Esophagus (tissue), 2 donors: ENCODE measurements around the gene IGIP. TPM values are rescaled to one million over a fixed set of nuclear protein-coding genes. Genes with fewer than 3 reads are reported as not detected.
A peak's percentile ranks its signal among the peaks of the same experiment; 100 is the strongest.

ENCODE experiments used
- H3K27ac ChIP-seq, 2 donors: one replicate each; pipeline ENCODE4 v1.5.1; 2013; ENCODE audit warnings: low read depth in 2 of 2, mild to moderate bottlenecking in 2 of 2, inconsistent platforms in 1 of 2, low read length in 1 of 2, moderate library complexity in 1 of 2
- H3K27me3 ChIP-seq, 2 donors: one replicate each; pipeline ENCODE4 v1.6.1; 2013; ENCODE audit warnings: low read length in 2 of 2, control low read depth in 1 of 2, mild to moderate bottlenecking in 1 of 2; ENCODE audit not compliant: insufficient read depth in 2 of 2, control insufficient read depth in 1 of 2
- H3K36me3 ChIP-seq, 2 donors: one replicate each; pipeline ENCODE4 v1.6.1; 2013; ENCODE audit warnings: low read length in 1 of 2; ENCODE audit not compliant: control insufficient read depth in 2 of 2, insufficient read depth in 2 of 2
- H3K4me1 ChIP-seq, 2 donors: one replicate each; pipeline ENCODE4 v1.6.1; 2013; ENCODE audit warnings: low read length in 1 of 2; ENCODE audit not compliant: control insufficient read depth in 2 of 2, insufficient read depth in 2 of 2
- H3K4me3 ChIP-seq, 2 donors: one replicate each; pipeline ENCODE4 v1.5.1; 2013; ENCODE audit warnings: low read length in 2 of 2, mild to moderate bottlenecking in 2 of 2, low read depth in 1 of 2, moderate library complexity in 1 of 2
- H3K9me3 ChIP-seq, 2 donors: one replicate each; pipeline ENCODE4 v1.6.1; 2013; ENCODE audit warnings: mild to moderate bottlenecking in 2 of 2, low read depth in 1 of 2, low read length in 1 of 2, moderate library complexity in 1 of 2; ENCODE audit not compliant: control insufficient read depth in 2 of 2, insufficient read depth in 1 of 2
- whole genome bisulfite sequencing, 2 donors: extraction: QIAGEN DNeasy Blood & Tissue Kit; methylation state at CpG; one replicate each; pipeline ENCODE4 v1.1.7; 2013; 5-methylcytosine and 5-hydroxymethylcytosine counted together
- polyA plus RNA-seq, 2 donors: library from polyadenylated mRNA; stranded (reverse); fragments of 200-250 nt; gene quantifications; one replicate each; pipeline ENCODE4 v1.2.3, GENCODE V29; 2013
- donor health status: healthy with polysubstance abuse.
- donor health status: Bipolar disorder and iron deficiency.

Gene IGIP
- polyA plus RNA-seq, 2 donors: 2.3 to 3.8 TPM

GRCh38 chr5:140169410-140169809, 43.7 kb downstream of the IGIP start:
- Histone ChIP-seq H3K27me3 (no peaks in the 10 kb centered on the region), H3K4me1 (no peaks in the 10 kb centered on the region), H3K9me3 (no peaks in the 10 kb centered on the region), H3K36me3 (no peaks in the 10 kb centered on the region), H3K4me3 (no peak overlapping the region), H3K27ac (no peak overlapping the region)
- 91 to 100% methylated on average over 1 of the region's 1 CpG for WGBS, 2 donors

- 77 to 80% methylated on average over 2 of the region's 2 CpGs for WGBS, 2 donors
- Histone ChIP-seq H3K9me3 (no peaks in the 10 kb centered on the region), H3K4me3 (no peak overlapping the region), H3K36me3 (no peaks in the 10 kb centered on the region), H3K27me3 (no peaks in the 10 kb centered on the region), H3K4me1 (no peaks in the 10 kb centered on the region), H3K27ac (no peak overlapping the region)
Measured at GRCh38 chr5:140172483-140172882, 46.7 kb downstream of the IGIP start.

GRCh38 chr5:140174014-140174413, 48.3 kb downstream of the IGIP start:
- WGBS, 2 donors: 85 to 87% methylated on average over 2 of the region's 2 CpGs
- Histone ChIP-seq H3K36me3 (no peaks in the 10 kb centered on the region), H3K4me3 (no peak overlapping the region), H3K27me3 (no peaks in the 10 kb centered on the region), H3K4me1 (no peaks in the 10 kb centered on the region), H3K27ac (no peak overlapping the region), H3K9me3 (no peaks in the 10 kb centered on the region)

GRCh38 chr5:140174465-140175366, 49.0 kb downstream of the IGIP start, which contains the start of gene CYSTM1:
Gene CYSTM1, plus strand, starts transcription at chr5:140175188. Its CDS starts 19,278 bp downstream, at chr5:140194466.
- Histone ChIP-seq H3K4me3 (peak within 1 kb of the TSS; percentile 55 to 81), H3K4me1 (no peaks in the 10 kb centered on the region), H3K9me3 (no peaks in the 10 kb centered on the region), H3K36me3 (no peaks in the 10 kb centered on the region), H3K27ac (peak within 1 kb of the TSS; percentile 92 to 94), H3K27me3 (no peaks in the 10 kb centered on the region)
- WGBS, 2 donors: 2% methylated on average over 57 to 61 of the region's 61 CpGs

GRCh38 chr5:140175367-140176030, 49.8 kb downstream of the IGIP start:
- 0% methylated on average over 31 to 58 of the region's 58 CpGs for WGBS, 2 donors
- Histone ChIP-seq H3K27ac (peak overlapping the region; percentile 87 to 94), H3K36me3 (no peaks in the 10 kb centered on the region), H3K4me3 (peak overlapping the region; percentile 55 to 81), H3K9me3 (no peaks in the 10 kb centered on the region), H3K27me3 (no peaks in the 10 kb centered on the region), H3K4me1 (no peaks in the 10 kb centered on the region)

- Histone ChIP-seq H3K9me3 (no peaks in the 10 kb centered on the region), H3K4me3 (peak overlapping the region; percentile 55 to 81), H3K36me3 (no peaks in the 10 kb centered on the region), H3K4me1 (no peaks in the 10 kb centered on the region), H3K27me3 (no peaks in the 10 kb centered on the region), H3K27ac (peak overlapping the region; percentile 87 to 94)
- WGBS, 2 donors: 16 to 18% methylated on average over 4 of the region's 4 CpGs
Measured at GRCh38 chr5:140176031-140176387, 50.3 kb downstream of the IGIP start.

- Histone ChIP-seq H3K27me3 (no peaks in the 10 kb centered on the region), H3K9me3 (no peaks in the 10 kb centered on the region), H3K27ac (peak overlapping the region in 1 of 2 donors; percentile 35), H3K4me3 (no peak overlapping the region), H3K36me3 (no peaks in the 10 kb centered on the region), H3K4me1 (no peaks in the 10 kb centered on the region)
- WGBS, 2 donors: 42 to 48% methylated on average over 1 of the region's 1 CpG
Measured at GRCh38 chr5:140178086-140178410, 52.3 kb downstream of the IGIP start.

- H3K4me1 ChIP-seq: peaks cover 0 to 2% of the 10 kb centered on the region in 2 donors
- WGBS, 2 donors: 61 to 77% methylated on average over 6 of the region's 6 CpGs
Measured at GRCh38 chr5:140178482-140179116, 52.9 kb downstream of the IGIP start.

More at GRCh38 chr5:140178482-140179116, 52.9 kb downstream of the IGIP start:
- H3K4me3 ChIP-seq: no peak overlapping the region
- no peaks in the 10 kb centered on the region for H3K36me3 ChIP-seq
- peak overlapping the region in 1 of 2 donors; percentile 2 for H3K27ac ChIP-seq
- H3K27me3 ChIP-seq: no peaks in the 10 kb centered on the region
- H3K9me3 ChIP-seq: no peaks in the 10 kb centered on the region
